Hepatocyte (in vitro differentiated cells): ENCODE measurements around the gene MARF1. TPM values are rescaled to one million over a fixed set of nuclear protein-coding genes. Genes with fewer than 3 reads are reported as not detected.

Experiments
- DNase-seq: peaks from one replicate; pipeline ENCODE4 v3.0.0-alpha.2; 2016; ENCODE audit warnings: low spot score
- H2AFZ ChIP-seq: fragments of 200-600 bp; sonication (generic); 2 replicates; pipeline ENCODE4 v1.6.0; 2016; ENCODE audit warnings: antibody characterized with exemption, mild to moderate bottlenecking
- H3K27ac ChIP-seq: fragments of 200-600 bp; sonication (generic); 2 replicates; pipeline ENCODE4 v1.5.1; 2016; ENCODE audit warnings: mild to moderate bottlenecking
- H3K27me3 ChIP-seq: fragments of 200-600 bp; sonication (generic); 2 replicates; pipeline ENCODE4 v1.6.1; 2016
- H3K36me3 ChIP-seq: fragments of 200-600 bp; sonication (generic); replicated peaks from 2 replicates; pipeline ENCODE4 v1.5.1; 2016; ENCODE audit warnings: low read depth; ENCODE audit not compliant: insufficient read depth
- H3K4me1 ChIP-seq: fragments of 200-600 bp; sonication (generic); 2 replicates; pipeline ENCODE4 v1.5.1; 2016; ENCODE audit warnings: mild to moderate bottlenecking, moderate library complexity; ENCODE audit not compliant: insufficient read depth
- H3K4me2 ChIP-seq: fragments of 200-600 bp; sonication (generic); 2 replicates; pipeline ENCODE4 v1.6.0; 2016
- H3K4me3 ChIP-seq: fragments of 200-600 bp; sonication (generic); 2 replicates; pipeline ENCODE4 v1.5.1; 2016; ENCODE audit warnings: mild to moderate bottlenecking
- H3K79me2 ChIP-seq: fragments of 200-600 bp; sonication (generic); 2 replicates; pipeline ENCODE4 v1.6.0; 2017; ENCODE audit warnings: mild to moderate bottlenecking
- H3K9me2 ChIP-seq: fragments of 200-600 bp; sonication (generic); replicated peaks from 2 replicates; pipeline ENCODE4 v1.6.0; 2017; ENCODE audit warnings: mild to moderate bottlenecking; ENCODE audit not compliant: insufficient read depth
- H3K9me3 ChIP-seq: fragments of 200-600 bp; sonication (generic); 2 replicates; pipeline ENCODE4 v1.5.1; 2016; ENCODE audit warnings: low read depth, mild to moderate bottlenecking
- H4K20me1 ChIP-seq: fragments of 200-600 bp; sonication (generic); 2 replicates; pipeline ENCODE4 v1.6.0; 2016; ENCODE audit warnings: mild to moderate bottlenecking; ENCODE audit not compliant: insufficient read depth, poor library complexity, severe bottlenecking
- CTCF ChIP-seq: fragments of 200-600 bp; sonication (generic); IDR thresholded peaks from 2 replicates; pipeline ENCODE4 v1.5.1; 2016; ENCODE audit warnings: antibody characterized with exemption, mild to moderate bottlenecking; ENCODE audit not compliant: poor library complexity
- EZH2 ChIP-seq: fragments of 200-600 bp; sonication (generic); IDR thresholded peaks from 2 replicates; pipeline ENCODE4 v1.6.1; 2016; ENCODE audit warnings: antibody characterized with exemption, mild to moderate bottlenecking, borderline replicate concordance
- EZH2phosphoT487 ChIP-seq: fragments of 200-600 bp; sonication (generic); IDR thresholded peaks from one replicate; pipeline ENCODE4 v1.6.1; 2018; ENCODE audit warnings: antibody characterized with exemption, mild to moderate bottlenecking, low read depth, moderate library complexity; ENCODE audit not compliant: unreplicated experiment, severe bottlenecking
- WGBS: methylation state at CpG from one replicate; pipeline ENCODE4 v1.1.6; 2016; ENCODE audit warnings: low lambda C conversion rate; ENCODE audit errors: missing lambda C conversion rate; 5-methylcytosine and 5-hydroxymethylcytosine counted together
- polyA plus RNA-seq: library from polyadenylated mRNA; unstranded; fragments of >200 nt; fragmentation: Nextera tagmentation; extraction: Ambion mirVana; gene quantifications from 2 replicates; pipeline ENCODE4 v1.2.1, GENCODE V29; 2016
- total RNA-seq: library from RNA; depleted of rRNA; stranded (reverse); fragments of >200 nt; gene quantifications from 2 replicates; pipeline ENCODE4 v1.2.3, GENCODE V29; 2014

Gene MARF1
- total and polyA plus RNA-seq, 2 experiments from 2014 or later = 7.0 to 15.5 TPM

GRCh38 chr16:15671530-15672117 is 28.7 kb upstream of the MARF1 start:
- Histone ChIP-seq H3K79me2 (no peaks in the 10 kb centered on the region), H3K27me3 (no peaks in the 10 kb centered on the region), H3K9me2 (no peaks in the 10 kb centered on the region), H3K36me3 (no peaks in the 10 kb centered on the region), H2AFZ (no peak overlapping the region), H3K4me2 (no peak overlapping the region), H4K20me1 (no peaks in the 10 kb centered on the region), H3K27ac (no peak overlapping the region), H3K4me1 (peaks cover 3% of the 10 kb centered on the region), H3K4me3 (no peak overlapping the region), H3K9me3 (no peaks in the 10 kb centered on the region)
- TF ChIP-seq EZH2phosphoT487 (no peak), EZH2 (no peak), CTCF (no peak)
- no peak for DNase-seq
- WGBS = 98% methylated on average over 8 of the region's 8 CpGs

GRCh38 chr16:15667091-15667742 is 24.3 kb upstream of the MARF1 start:
- H3K27me3 ChIP-seq = no peaks in the 10 kb centered on the region
- no peak overlapping the region for H2AFZ ChIP-seq
- no peak for TF ChIP-seq EZH2
- no peak for TF ChIP-seq EZH2phosphoT487
- TF ChIP-seq CTCF = no peak
- no peak overlapping the region for H3K4me2 ChIP-seq
- no peaks in the 10 kb centered on the region for H3K4me1 ChIP-seq
- no peaks in the 10 kb centered on the region for H3K9me3 ChIP-seq
- H3K27ac ChIP-seq = no peak overlapping the region
- H4K20me1 ChIP-seq = no peaks in the 10 kb centered on the region
- H3K79me2 ChIP-seq = no peaks in the 10 kb centered on the region
- H3K9me2 ChIP-seq = no peaks in the 10 kb centered on the region
- DNase-seq = no peak
- WGBS = 95% methylated on average over 17 of the region's 18 CpGs
- no peaks in the 10 kb centered on the region for H3K36me3 ChIP-seq
- no peak overlapping the region for H3K4me3 ChIP-seq

GRCh38 chr16:15665107-15665506 is 22.2 kb upstream of the MARF1 start:
- Histone ChIP-seq H3K36me3 (no peaks in the 10 kb centered on the region), H3K4me3 (no peak overlapping the region), H3K4me2 (no peak overlapping the region), H3K27ac (no peak overlapping the region), H3K9me3 (no peaks in the 10 kb centered on the region), H3K27me3 (no peaks in the 10 kb centered on the region), H3K9me2 (no peaks in the 10 kb centered on the region), H2AFZ (no peak overlapping the region), H4K20me1 (no peaks in the 10 kb centered on the region), H3K4me1 (no peaks in the 10 kb centered on the region), H3K79me2 (peaks cover 7% of the 10 kb centered on the region)
- no peak for TF ChIP-seq EZH2
- TF ChIP-seq CTCF = no peak
- TF ChIP-seq EZH2phosphoT487 = no peak
- DNase-seq = no peak
